Measurements from ENCODE around the gene NUDT21.
"Not testable (repeated sequence)": the region's sequence is repeated elsewhere in the genome, so short reads cannot be mapped to it uniquely, and the experiment has no call there.

- TF ChIP-seq EZH2 (IDR thresholded peaks at IDR 0.05; ENCODE audit: insufficient read depth, poor library complexity, severe bottlenecking); EZH2phosphoT487 (IDR thresholded peaks at IDR 0.05; ENCODE audit: insufficient read depth, low read depth): not testable (repeated sequence)
These were observed 37.7 kb upstream of the NUDT21 start for GRCh38 chr16:56488868-56489267.

All from GM23248 (cell line).